ENCODE data around the gene WFIKKN2.
"Not testable (repeated sequence)": the region's sequence is repeated elsewhere in the genome, so short reads cannot be mapped to it uniquely, and the experiment has no call there.

WFIKKN2 gene

DNA sequence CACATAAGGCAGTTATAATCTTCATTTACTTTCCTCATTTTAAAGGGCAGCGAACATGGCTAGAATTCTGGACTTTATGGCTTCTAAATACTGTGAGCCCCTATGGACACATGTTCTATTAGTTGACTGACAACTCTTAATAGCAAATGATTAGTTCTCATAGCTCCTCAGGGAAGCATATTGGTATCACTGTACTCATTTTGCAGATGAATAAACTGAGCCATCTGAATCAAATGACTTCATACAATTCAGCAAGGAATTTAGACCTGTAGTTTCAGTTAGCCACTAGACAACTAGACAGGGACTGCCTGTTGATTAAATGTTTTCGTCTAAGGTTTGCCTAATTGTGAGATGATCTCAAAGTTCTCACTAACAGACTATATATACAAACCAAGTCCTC lies 21.0 kb downstream of the WFIKKN2 start:
- H3K9ac ChIP-seq (ENCODE audit: low read length), result no peak overlapping the region
- H3K9me3 ChIP-seq (ENCODE audit: low read length), result no peaks in the 10 kb centered on the region
- H3K4me1 ChIP-seq (ENCODE audit: insufficient read depth, low read length, severe bottlenecking), result peaks cover 9% of the 10 kb centered on the region
- H3K79me2 ChIP-seq (ENCODE audit: insufficient read depth, low read length), result no peaks in the 10 kb centered on the region
- no peaks in the 10 kb centered on the region for H3F3A ChIP-seq (ENCODE audit: insufficient read depth, low read length)
- no peaks in the 10 kb centered on the region for H3K27me3 ChIP-seq (ENCODE audit: insufficient read depth, low read length)
- no peaks in the 10 kb centered on the region for H4K20me1 ChIP-seq (ENCODE audit: insufficient read depth, low read length)
- H3K4me2 ChIP-seq (ENCODE audit: low read length), result no peak overlapping the region
- TF ChIP-seq, protein P1, sequence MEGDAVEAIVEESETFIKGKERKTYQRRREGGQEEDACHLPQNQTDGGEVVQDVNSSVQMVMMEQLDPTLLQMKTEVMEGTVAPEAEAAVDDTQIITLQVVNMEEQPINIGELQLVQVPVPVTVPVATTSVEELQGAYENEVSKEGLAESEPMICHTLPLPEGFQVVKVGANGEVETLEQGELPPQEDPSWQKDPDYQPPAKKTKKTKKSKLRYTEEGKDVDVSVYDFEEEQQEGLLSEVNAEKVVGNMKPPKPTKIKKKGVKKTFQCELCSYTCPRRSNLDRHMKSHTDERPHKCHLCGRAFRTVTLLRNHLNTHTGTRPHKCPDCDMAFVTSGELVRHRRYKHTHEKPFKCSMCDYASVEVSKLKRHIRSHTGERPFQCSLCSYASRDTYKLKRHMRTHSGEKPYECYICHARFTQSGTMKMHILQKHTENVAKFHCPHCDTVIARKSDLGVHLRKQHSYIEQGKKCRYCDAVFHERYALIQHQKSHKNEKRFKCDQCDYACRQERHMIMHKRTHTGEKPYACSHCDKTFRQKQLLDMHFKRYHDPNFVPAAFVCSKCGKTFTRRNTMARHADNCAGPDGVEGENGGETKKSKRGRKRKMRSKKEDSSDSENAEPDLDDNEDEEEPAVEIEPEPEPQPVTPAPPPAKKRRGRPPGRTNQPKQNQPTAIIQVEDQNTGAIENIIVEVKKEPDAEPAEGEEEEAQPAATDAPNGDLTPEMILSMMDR (IDR thresholded peaks at IDR 0.05; ENCODE audit: low read length), result no peak
- TF ChIP-seq EZH2 (IDR thresholded peaks at IDR 0.05; ENCODE audit: borderline replicate concordance, low read length), result no peak
- no peak overlapping the region for H3K27ac ChIP-seq (ENCODE audit: low read depth, low read length, poor library complexity, severe bottlenecking)
- H3K4me3 ChIP-seq (ENCODE audit: low read depth, low read length, poor library complexity, severe bottlenecking), result no peak overlapping the region
- no peaks in the 10 kb centered on the region for H3K9me2 ChIP-seq (ENCODE audit: low read depth, low read length)
- H2AFZ ChIP-seq (ENCODE audit: low read length), result no peak overlapping the region
- H3K36me3 ChIP-seq (ENCODE audit: insufficient read depth, low read length), result peaks cover under 1% of the 10 kb centered on the region; the same call in 1 of the 2 replicates

DNA sequence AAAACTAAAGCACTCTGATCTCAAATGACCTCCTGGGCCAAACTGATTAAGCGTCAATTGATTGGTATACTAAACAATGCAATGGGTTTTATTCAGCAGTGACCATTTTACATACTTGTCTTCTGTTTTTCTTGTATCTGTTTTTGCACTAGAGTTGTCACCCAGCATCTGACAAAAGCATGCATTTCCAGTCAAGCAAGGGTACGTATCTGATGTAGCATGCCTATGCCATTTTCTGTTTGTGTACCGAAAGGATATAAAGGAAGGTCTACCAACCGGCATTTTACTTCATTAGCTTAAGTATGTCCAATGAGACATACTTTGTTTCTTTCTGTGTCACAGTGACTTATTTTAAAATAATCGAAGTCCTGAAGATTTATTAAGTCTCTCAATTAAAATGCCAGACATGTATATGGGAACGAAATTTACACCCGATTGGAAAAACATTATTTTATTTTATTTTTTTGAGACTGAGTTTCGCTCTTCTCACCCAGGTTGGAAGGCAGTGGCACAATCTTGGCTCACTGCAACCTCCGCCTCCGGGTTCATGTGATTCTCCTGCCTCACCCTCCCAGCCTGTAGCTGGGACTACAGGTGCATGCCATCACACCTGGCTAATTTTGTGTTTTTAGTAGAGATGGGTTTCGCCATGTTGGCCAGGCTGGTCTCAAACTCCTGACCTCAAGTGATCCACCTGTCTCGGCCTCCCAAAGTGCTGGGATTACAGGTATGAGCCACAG lies 23.3 kb downstream of the WFIKKN2 start:
- Histone ChIP-seq H3K9me2 (ENCODE audit: low read depth, low read length) (no peaks in the 10 kb centered on the region), H4K20me1 (ENCODE audit: insufficient read depth, low read length) (no peaks in the 10 kb centered on the region), H3K4me3 (ENCODE audit: low read depth, low read length, poor library complexity, severe bottlenecking) (no peak overlapping the region), H3K9me3 (ENCODE audit: low read length) (no peaks in the 10 kb centered on the region), H3K79me2 (ENCODE audit: insufficient read depth, low read length) (no peaks in the 10 kb centered on the region), H3K4me1 (ENCODE audit: insufficient read depth, low read length, severe bottlenecking) (peaks cover 1% of the 10 kb centered on the region), H3K9ac (ENCODE audit: low read length) (no peak overlapping the region), H3F3A (ENCODE audit: insufficient read depth, low read length) (no peaks in the 10 kb centered on the region), H3K27me3 (ENCODE audit: insufficient read depth, low read length) (no peaks in the 10 kb centered on the region), H3K27ac (ENCODE audit: low read depth, low read length, poor library complexity, severe bottlenecking) (no peak overlapping the region), H2AFZ (ENCODE audit: low read length) (no peak overlapping the region), H3K36me3 (ENCODE audit: insufficient read depth, low read length) (peaks cover 15% of the 10 kb centered on the region; the same call in 1 of the 2 replicates), H3K4me2 (ENCODE audit: low read length) (no peak overlapping the region)
- TF ChIP-seq, protein P1 (IDR thresholded peaks at IDR 0.05; ENCODE audit: low read length), result no peak
- TF ChIP-seq EZH2 (IDR thresholded peaks at IDR 0.05; ENCODE audit: borderline replicate concordance, low read length), result no peak

DNA sequence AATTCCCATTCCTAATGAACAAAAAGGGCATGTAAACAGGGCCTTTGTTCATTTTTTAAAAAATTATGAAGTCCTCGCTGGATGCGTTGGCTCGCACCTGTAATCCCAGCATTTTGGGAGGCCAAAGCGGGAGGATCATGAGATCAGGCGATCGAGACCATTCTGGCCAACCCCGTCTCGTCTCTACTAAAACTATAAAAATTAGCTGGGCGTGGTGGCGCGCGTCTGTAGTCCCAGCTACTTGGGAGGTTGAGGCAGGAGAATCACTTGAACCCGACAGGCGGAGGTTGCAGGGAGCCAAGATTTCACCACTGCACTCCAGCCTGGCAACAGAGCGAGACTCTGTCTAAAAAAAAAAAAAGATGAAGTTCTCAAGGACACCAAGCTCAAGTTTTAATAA lies 24.3 kb downstream of the WFIKKN2 start:
- H3K36me3 ChIP-seq (ENCODE audit: insufficient read depth, low read length), result peaks cover 16% of the 10 kb centered on the region; the same call in 1 of the 2 replicates
- not testable (repeated sequence) for H3F3A ChIP-seq (ENCODE audit: insufficient read depth, low read length); H3K27ac ChIP-seq (ENCODE audit: low read depth, low read length, poor library complexity, severe bottlenecking); H3K9ac ChIP-seq (ENCODE audit: low read length); H3K4me3 ChIP-seq (ENCODE audit: low read depth, low read length, poor library complexity, severe bottlenecking); H3K4me2 ChIP-seq (ENCODE audit: low read length); H3K9me2 ChIP-seq (ENCODE audit: low read depth, low read length); H3K9me3 ChIP-seq (ENCODE audit: low read length); H4K20me1 ChIP-seq (ENCODE audit: insufficient read depth, low read length); H3K79me2 ChIP-seq (ENCODE audit: insufficient read depth, low read length); H3K27me3 ChIP-seq (ENCODE audit: insufficient read depth, low read length); H2AFZ ChIP-seq (ENCODE audit: low read length)
- H3K4me1 ChIP-seq (ENCODE audit: insufficient read depth, low read length, severe bottlenecking), result peaks cover 12% of the 10 kb centered on the region

DNA sequence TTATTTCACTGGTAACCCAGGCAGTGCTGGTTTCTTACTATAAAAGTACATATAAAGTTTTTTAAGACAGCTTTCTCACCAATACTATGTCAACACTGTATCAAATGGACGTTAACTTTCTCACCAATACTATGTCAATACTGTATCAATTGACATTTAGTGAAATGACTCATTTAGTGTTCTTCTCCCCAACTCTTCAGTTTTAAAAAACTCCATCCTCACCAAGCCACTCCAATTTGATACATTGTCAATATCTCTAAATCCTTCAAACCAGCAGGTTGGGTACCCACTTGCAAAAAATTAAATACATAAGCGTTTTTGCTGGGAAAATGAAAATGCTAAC lies 25.9 kb downstream of the WFIKKN2 start:
- no peaks in the 10 kb centered on the region for H3K27me3 ChIP-seq (ENCODE audit: insufficient read depth, low read length)
- H3K9me3 ChIP-seq (ENCODE audit: low read length), result no peaks in the 10 kb centered on the region
- H3K9me2 ChIP-seq (ENCODE audit: low read depth, low read length), result no peaks in the 10 kb centered on the region
- H3K27ac ChIP-seq (ENCODE audit: low read depth, low read length, poor library complexity, severe bottlenecking), result no peak overlapping the region
- no peak overlapping the region for H3K9ac ChIP-seq (ENCODE audit: low read length)
- no peak overlapping the region for H3K4me2 ChIP-seq (ENCODE audit: low read length)
- H3K79me2 ChIP-seq (ENCODE audit: insufficient read depth, low read length), result peaks cover 12% of the 10 kb centered on the region
- H2AFZ ChIP-seq (ENCODE audit: low read length), result no peak overlapping the region
- H4K20me1 ChIP-seq (ENCODE audit: insufficient read depth, low read length), result no peaks in the 10 kb centered on the region
- peaks cover 15% of the 10 kb centered on the region for H3K4me1 ChIP-seq (ENCODE audit: insufficient read depth, low read length, severe bottlenecking)
- no peak for TF ChIP-seq EZH2 (IDR thresholded peaks at IDR 0.05; ENCODE audit: borderline replicate concordance, low read length)
- TF ChIP-seq, protein P1 (IDR thresholded peaks at IDR 0.05; ENCODE audit: low read length), result no peak
- H3F3A ChIP-seq (ENCODE audit: insufficient read depth, low read length), result no peaks in the 10 kb centered on the region
- peaks cover 16% of the 10 kb centered on the region; the same call in 1 of the 2 replicates for H3K36me3 ChIP-seq (ENCODE audit: insufficient read depth, low read length)
- no peak overlapping the region for H3K4me3 ChIP-seq (ENCODE audit: low read depth, low read length, poor library complexity, severe bottlenecking)

Measured in OCI-LY1 (cell line).